Left lung (tissue), 10 donors: Measurements from ENCODE around the gene B4GALT4. TPM values are rescaled to one million over a fixed set of nuclear protein-coding genes. Genes with fewer than 3 reads are reported as not detected.
"Not testable (repeated sequence)": the region's sequence is repeated elsewhere in the genome, so short reads cannot be mapped to it uniquely, and the experiment has no call there.

ENCODE experiments used
- ATAC-seq: fragments of 200-7000 bp; cut with Tn5 transposase; one replicate; pipeline ENCODE4 v1.9.1; 2020; ENCODE audit warnings: moderate library complexity
- DNase-seq, 4 donors: peaks; one replicate each; pipeline ENCODE4 v3.0.0-alpha.2; 2013 to 2020
- H3K27ac ChIP-seq, 2 donors: fragments of 200-600 bp; sonication (generic) in 1 of 2; one replicate each; pipeline versions ENCODE4 v1.5.0 to v1.8.0; 2020 to 2021
- H3K27me3 ChIP-seq, 2 donors: fragments of 200-600 bp; sonication (generic) in 1 of 2; one replicate each; pipeline versions ENCODE4 v1.5.0 to v1.8.0; 2020 to 2021
- H3K36me3 ChIP-seq, 2 donors: fragments of 200-600 bp; sonication (generic) in 1 of 2; one replicate each; pipeline versions ENCODE4 v1.5.0 to v1.8.0; 2020 to 2021
- H3K4me1 ChIP-seq, 2 donors: fragments of 200-600 bp; one replicate each; pipeline ENCODE4 v1.8.0; 2021
- H3K4me3 ChIP-seq, 2 donors: fragments of 200-600 bp; sonication (generic) in 1 of 2; one replicate each; pipeline versions ENCODE4 v1.5.0 to v1.8.0; 2020 to 2021; ENCODE audit warnings: mild to moderate bottlenecking in 1 of 2
- H3K9me3 ChIP-seq, 2 donors: fragments of 200-600 bp; sonication (generic) in 1 of 2; one replicate each; pipeline versions ENCODE4 v1.5.0 to v1.8.0; 2020 to 2021
- intact Hi-C, 2 donors: fragments of 100-400 bp; cut with DNase I; formaldehyde crosslinking; loops; one replicate each; pipeline versions ENCODE4 v1.11.2 to v1.14.2; 2022
- polyA plus RNA-seq, 6 donors: library from polyadenylated mRNA; unstranded; fragments of 120-200 nt; gene quantifications; one replicate each; pipeline ENCODE4 v1.2.1, GENCODE V29; 2013; ENCODE audit not compliant: insufficient read length in 6 of 6
- total RNA-seq, 2 donors: library from RNA; stranded (reverse); fragmentation: NEBNext Ultra II Directional; extraction: Animal tissue kit (Norgen Biotek cat#: 25700); gene quantifications; one replicate each; pipeline ENCODE4 v1.2.1, GENCODE V29; 2021
- TF ChIP-seq, protein P1 (sequence below), 2 donors: fragments of 200-600 bp; sonication (generic) in 1 of 2; IDR thresholded peaks; one replicate each; pipeline versions ENCODE4 v1.5.0 to v1.8.0; 2021; ENCODE audit warnings: antibody characterized with exemption in 2 of 2
- donor health status: DM: no; HTN: yes; CAD: no.
- donor health status: DM: no; HTN: no; CAD: no.

B4GALT4 gene
- total and polyA plus RNA-seq, 8 donors = 14.9 to 35.4 (median 29.2) TPM

GRCh38 chr3:119243712-119244111 lies 3.0 kb upstream of the B4GALT4 start:
- H3K4me1 ChIP-seq = peaks cover 3 to 26% of the 10 kb centered on the region in 2 donors
- TF ChIP-seq, protein P1, sequence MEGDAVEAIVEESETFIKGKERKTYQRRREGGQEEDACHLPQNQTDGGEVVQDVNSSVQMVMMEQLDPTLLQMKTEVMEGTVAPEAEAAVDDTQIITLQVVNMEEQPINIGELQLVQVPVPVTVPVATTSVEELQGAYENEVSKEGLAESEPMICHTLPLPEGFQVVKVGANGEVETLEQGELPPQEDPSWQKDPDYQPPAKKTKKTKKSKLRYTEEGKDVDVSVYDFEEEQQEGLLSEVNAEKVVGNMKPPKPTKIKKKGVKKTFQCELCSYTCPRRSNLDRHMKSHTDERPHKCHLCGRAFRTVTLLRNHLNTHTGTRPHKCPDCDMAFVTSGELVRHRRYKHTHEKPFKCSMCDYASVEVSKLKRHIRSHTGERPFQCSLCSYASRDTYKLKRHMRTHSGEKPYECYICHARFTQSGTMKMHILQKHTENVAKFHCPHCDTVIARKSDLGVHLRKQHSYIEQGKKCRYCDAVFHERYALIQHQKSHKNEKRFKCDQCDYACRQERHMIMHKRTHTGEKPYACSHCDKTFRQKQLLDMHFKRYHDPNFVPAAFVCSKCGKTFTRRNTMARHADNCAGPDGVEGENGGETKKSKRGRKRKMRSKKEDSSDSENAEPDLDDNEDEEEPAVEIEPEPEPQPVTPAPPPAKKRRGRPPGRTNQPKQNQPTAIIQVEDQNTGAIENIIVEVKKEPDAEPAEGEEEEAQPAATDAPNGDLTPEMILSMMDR (IDR thresholded peaks at IDR 0.05) = no peak
- no peak overlapping the region for H3K4me3 ChIP-seq
- H3K9me3 ChIP-seq = peaks cover 0 to 13% of the 10 kb centered on the region in 2 donors
- no peak for DNase-seq
- no peaks in the 10 kb centered on the region for H3K27me3 ChIP-seq
- no peaks in the 10 kb centered on the region for H3K36me3 ChIP-seq
- intact Hi-C loops = no loop called here
- H3K27ac ChIP-seq = no peak overlapping the region
- ATAC-seq = no peak

DNA sequence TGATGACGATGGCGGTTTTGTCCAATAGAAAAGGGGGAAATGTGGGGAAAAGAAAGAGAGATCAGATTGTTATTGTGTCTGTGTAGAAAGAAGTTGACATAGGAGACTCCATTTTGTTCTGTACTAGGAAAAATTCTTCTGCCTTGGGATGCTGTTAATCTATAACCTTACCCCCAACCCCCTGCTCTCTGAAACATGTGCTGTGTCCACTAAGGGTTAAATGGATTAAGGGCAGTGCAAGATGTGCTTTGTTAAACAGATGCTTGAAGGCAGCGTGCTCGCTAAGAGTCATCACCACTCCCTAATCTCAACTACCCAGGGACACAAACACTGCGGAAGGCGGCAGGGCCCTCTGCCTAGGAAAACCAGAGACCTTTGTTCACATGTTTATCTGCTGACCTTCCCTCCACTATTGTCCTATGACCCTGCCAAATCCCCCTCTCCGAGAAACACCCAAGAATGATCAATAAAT lies 2.4 kb upstream of the B4GALT4 start:
- H3K36me3 ChIP-seq, H3K27me3 ChIP-seq, H3K9me3 ChIP-seq, DNase-seq, H3K4me3 ChIP-seq, ATAC-seq, intact Hi-C loops, H3K27ac ChIP-seq: not testable (repeated sequence)
- peaks cover 6 to 32% of the 10 kb centered on the region in 2 donors for H3K4me1 ChIP-seq

GRCh38 chr3:119242387-119243057 lies 1.8 kb upstream of the B4GALT4 start:
- peak in 1 of 4 donors; percentile 77 for DNase-seq
- H3K27ac ChIP-seq, intact Hi-C loops, ATAC-seq, H3K27me3 ChIP-seq, H3K36me3 ChIP-seq, H3K9me3 ChIP-seq, H3K4me3 ChIP-seq: not testable (repeated sequence)
- peaks cover 6 to 36% of the 10 kb centered on the region in 2 donors for H3K4me1 ChIP-seq

DNA sequence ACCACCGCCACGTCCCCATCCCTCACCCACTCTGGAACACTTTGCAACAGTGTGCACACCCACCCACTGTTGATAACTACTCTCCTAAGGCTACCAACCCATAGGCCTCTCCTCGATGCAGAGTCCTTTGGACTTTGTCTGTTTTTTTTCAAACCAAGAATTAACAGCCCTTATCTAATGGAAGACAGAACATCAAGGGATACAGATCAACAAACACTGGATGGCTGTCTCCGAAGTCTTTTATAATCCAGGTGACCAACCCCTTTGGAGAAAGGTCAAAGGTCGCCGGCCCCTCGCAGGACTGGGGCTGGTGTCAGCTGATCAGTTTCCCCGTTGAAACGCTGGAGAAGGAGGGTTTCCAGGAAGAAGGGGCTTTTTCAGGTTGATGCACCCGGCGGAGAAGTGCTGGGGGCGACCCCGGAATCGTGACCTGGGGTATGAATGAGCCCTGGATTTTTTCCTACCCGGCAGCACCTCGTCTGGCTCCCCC lies 532 bp downstream of the B4GALT4 start:
- no peak for DNase-seq

DNA sequence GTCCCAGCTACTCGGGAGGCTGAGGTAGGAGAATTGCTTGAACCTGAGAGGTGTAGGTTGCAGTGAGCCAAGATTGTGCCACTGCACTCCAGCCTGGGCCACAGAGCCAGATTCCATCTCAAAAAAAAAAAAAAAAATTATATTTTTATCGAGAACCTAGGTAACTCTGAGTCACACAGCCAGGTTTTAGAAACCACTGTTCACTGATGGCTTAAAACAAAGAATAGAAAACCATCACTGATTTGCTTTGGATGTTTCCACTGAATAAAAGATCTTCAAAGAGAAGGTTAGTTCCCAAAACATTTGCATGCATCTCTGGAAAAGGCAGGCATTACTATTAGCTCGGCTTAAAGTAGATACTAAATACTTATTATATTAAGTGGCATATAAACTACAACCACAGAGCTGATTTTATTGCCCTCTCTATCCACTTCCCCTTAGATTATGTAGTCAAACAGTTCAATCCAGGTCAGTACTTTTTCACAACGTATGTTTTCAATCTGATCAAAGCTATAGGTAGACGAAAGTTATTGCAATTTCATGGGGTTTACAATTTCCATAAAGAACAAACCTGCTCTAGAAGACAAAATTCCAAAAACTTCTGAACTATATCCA lies 1.4 kb downstream of the B4GALT4 start:
- DNase-seq (no peak), ATAC-seq (no peak)
- Histone ChIP-seq H3K27me3 (no peaks in the 10 kb centered on the region), H3K4me1 (peaks cover 6 to 57% of the 10 kb centered on the region in 2 donors), H3K36me3 (peaks cover 0 to 21% of the 10 kb centered on the region in 2 donors), H3K9me3 (no peaks in the 10 kb centered on the region), H3K27ac (peak overlapping the region; percentile 93 to 96), H3K4me3 (peak overlapping the region; percentile 66 to 73)
- intact Hi-C loops = no loop called here
- TF ChIP-seq, protein P1 (IDR thresholded peaks at IDR 0.05) = no peak

More for the DNA sequence above, 532 bp downstream of the B4GALT4 start:
- TF ChIP-seq, protein P1 (IDR thresholded peaks at IDR 0.05) = no peak
- H3K9me3 ChIP-seq = no peaks in the 10 kb centered on the region
- peaks cover 6 to 53% of the 10 kb centered on the region in 2 donors for H3K4me1 ChIP-seq
- intact Hi-C loops = no loop called here
- no peaks in the 10 kb centered on the region for H3K27me3 ChIP-seq
- peaks cover 0 to 15% of the 10 kb centered on the region in 2 donors for H3K36me3 ChIP-seq
- H3K27ac ChIP-seq = peak overlapping the region; percentile 93 to 96
- ATAC-seq = peak; percentile 4
- peak overlapping the region; percentile 66 to 73 for H3K4me3 ChIP-seq

DNA sequence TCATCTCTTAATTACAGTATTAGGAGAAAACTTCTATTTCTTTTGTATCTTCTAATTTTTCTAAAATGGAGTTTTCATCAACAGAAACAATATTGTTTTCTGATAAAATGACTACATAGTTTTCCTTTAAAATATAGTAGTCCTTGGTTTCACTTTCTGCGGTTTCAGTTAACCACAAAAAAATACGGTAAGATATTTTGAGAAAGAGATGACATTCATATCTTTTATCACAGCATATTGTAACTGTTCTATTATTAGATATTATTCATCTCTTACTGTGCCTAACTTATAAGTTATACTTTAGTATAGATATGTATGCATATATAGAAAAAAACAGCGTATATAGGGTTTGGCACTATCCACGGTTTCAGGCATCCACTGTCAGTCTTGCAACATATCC lies 2.3 kb downstream of the B4GALT4 start:
- H3K36me3 ChIP-seq = peaks cover 0 to 25% of the 10 kb centered on the region in 2 donors
- ATAC-seq (no peak), DNase-seq (no peak)
- H3K27me3 ChIP-seq = no peaks in the 10 kb centered on the region
- H3K4me3 ChIP-seq = no peak overlapping the region
- no peaks in the 10 kb centered on the region for H3K9me3 ChIP-seq
- H3K4me1 ChIP-seq = peaks cover 6 to 57% of the 10 kb centered on the region in 2 donors
- H3K27ac ChIP-seq = peak overlapping the region in 1 of 2 donors; percentile 96
- TF ChIP-seq, protein P1 (IDR thresholded peaks at IDR 0.05) = no peak
- intact Hi-C loops = no loop called here
